Activated CD8-positive, alpha-beta memory T cell treated with anti-CD3 and anti-CD28 coated beads for 48 hours (primary cell): ENCODE data around the gene TMEM259.

Source experiments
- DNase-seq, 3 experiments: peaks; one replicate each; pipeline ENCODE4 v3.0.0-alpha.2; 2020; ENCODE audit warnings: low read depth in 2 of 3, low spot score in 2 of 3

The TMEM259 gene

GRCh38 chr19:1055886-1056620, 35.1 kb upstream of the TMEM259 start:
- no peak for DNase-seq

- DNase-seq = no peak
Measured at GRCh38 chr19:1055028-1055425, 34.1 kb upstream of the TMEM259 start.

GRCh38 chr19:1054102-1055027, 33.4 kb upstream of the TMEM259 start:
- no peak for DNase-seq

GRCh38 chr19:1053176-1054101, 32.5 kb upstream of the TMEM259 start:
- DNase-seq = no peak

GRCh38 chr19:1052349-1052975, 31.5 kb upstream of the TMEM259 start:
- no peak for DNase-seq

- no peak for DNase-seq
Measured at GRCh38 chr19:1051791-1052190, 30.9 kb upstream of the TMEM259 start.

GRCh38 chr19:1050989-1051788, 30.3 kb upstream of the TMEM259 start:
- no peak for DNase-seq

GRCh38 chr19:1049800-1050199, 28.9 kb upstream of the TMEM259 start:
- DNase-seq = no peak

GRCh38 chr19:1049106-1049505, 28.2 kb upstream of the TMEM259 start:
- no peak for DNase-seq

- no peak for DNase-seq
Measured at GRCh38 chr19:1047696-1048147, 26.8 kb upstream of the TMEM259 start.

GRCh38 chr19:1046836-1047695, 26.1 kb upstream of the TMEM259 start:
- no peak for DNase-seq

- DNase-seq = no peak
Measured at GRCh38 chr19:1046117-1046626, 25.2 kb upstream of the TMEM259 start.

- no peak for DNase-seq
Measured at GRCh38 chr19:1045247-1045603, 24.3 kb upstream of the TMEM259 start.

- DNase-seq = no peak
Measured at GRCh38 chr19:1042689-1043511, 22.0 kb upstream of the TMEM259 start.

GRCh38 chr19:1041835-1042685, 21.1 kb upstream of the TMEM259 start:
- DNase-seq = no peak

- DNase-seq = no peak
Measured at GRCh38 chr19:1041272-1041834, 20.4 kb upstream of the TMEM259 start.
